K562 (cell line): ENCODE measurements around the gene GPX2. TPM values are rescaled to one million over a fixed set of nuclear protein-coding genes. Genes with fewer than 3 reads are reported as not detected.
A peak's percentile ranks its signal among the peaks of the same experiment; 100 is the strongest.

Experiments
- ATAC-seq: fragments of 200-7000 bp; cut with Tn5 transposase; 3 replicates; pipeline ENCODE4 v1.9.1; 2020; ENCODE audit warnings: moderate library complexity
- BruUV-seq: library from RNA; stranded (reverse); fragments of 400-500 nt; replicated peaks from 2 replicates; lab custom pipeline; 2021; lab: Mats Ljungman, UMichigan
- CTCF ChIA-PET: fragments of 300-600 bp; formaldehyde crosslinking; extraction: SDS; loops from one replicate; lab custom pipeline; 2021; ENCODE audit warnings: low intra/inter-chr PET ratio; lab: Yijun Ruan, JAX
- POLR2A ChIA-PET: fragments of 300-600, 350-650 bp; sonication (Branson Sonifier 250); formaldehyde crosslinking; extraction: SDS; loops from one replicate; lab custom pipeline; 2021; ENCODE audit warnings: antibody characterized with exemption, inconsistent platforms; lab: Yijun Ruan, JAX
- DNase-seq, 4 experiments: peaks; one replicate each; pipeline versions ENCODE4 v3.0.0 to v3.0.0-alpha.2; 2011 to 2018; ENCODE audit warnings: low spot score in 3 of 4, mixed read lengths in 3 of 4; ENCODE audit errors: extremely low read depth in 1 of 4
- FAIRE-seq: peaks from 2 replicates; lab custom pipeline; 2011; peaks lifted over from hg19 to GRCh38; lab: Jason Lieb, UNC
- H2AFZ ChIP-seq: 2 replicates; pipeline ENCODE4 v1.6.0; 2011; ENCODE audit warnings: low read depth, low read length, control low read depth, inconsistent platforms
- H3K27ac ChIP-seq: fragments of 200-600 bp; 3 replicates; pipeline ENCODE4 v1.8.0; 2011; ENCODE audit warnings: low read depth, mild to moderate bottlenecking, control low read depth, inconsistent platforms, low read length, moderate library complexity, mixed read lengths; ENCODE audit errors: extremely low read depth
- H3K27me3 ChIP-seq, 2 experiments: fragments of 300-600 bp in 1 of 2; 2 replicates in 1 of 2; 3 replicates in 1 of 2; pipeline versions ENCODE4 v1.6.0 to v1.8.0; 2011; ENCODE audit warnings: inconsistent platforms in 2 of 2, low read length in 2 of 2, mild to moderate bottlenecking in 1 of 2, mixed read lengths in 1 of 2, moderate library complexity in 1 of 2; ENCODE audit not compliant: control insufficient read depth in 2 of 2, insufficient read depth in 2 of 2
- H3K36me3 ChIP-seq: fragments of 300-600 bp; 3 replicates; pipeline ENCODE4 v1.8.0; 2011; ENCODE audit warnings: mild to moderate bottlenecking, low read length, inconsistent platforms; ENCODE audit not compliant: control insufficient read depth, insufficient read depth
- H3K4me1 ChIP-seq, 2 experiments: fragments of 200-600 bp in 1 of 2; replicated peaks in 1 of 2; 2 replicates in 1 of 2; 3 replicates in 1 of 2; pipeline versions ENCODE4 v1.5.1 to v1.8.0; 2011; ENCODE audit warnings: inconsistent platforms in 2 of 2, low read length in 2 of 2, mild to moderate bottlenecking in 1 of 2, mixed read lengths in 1 of 2, moderate library complexity in 1 of 2; ENCODE audit not compliant: control insufficient read depth in 2 of 2, insufficient read depth in 2 of 2
- H3K4me2 ChIP-seq: 2 replicates; pipeline ENCODE4 v1.6.1; 2011; ENCODE audit warnings: low read length, control low read depth, inconsistent platforms, mixed read lengths; ENCODE audit not compliant: insufficient read depth
- H3K4me3 ChIP-seq: fragments of 200-600 bp; sonication (generic), shearing (Covaris generic); 2 replicates; pipeline ENCODE4 v1.5.1; 2016; ENCODE audit warnings: control low read depth, inconsistent platforms
- H3K79me2 ChIP-seq: fragments of 200-600 bp; 3 replicates; pipeline ENCODE4 v1.8.0; 2011; ENCODE audit warnings: low read length, inconsistent platforms; ENCODE audit not compliant: control insufficient read depth, insufficient read depth
- H3K9ac ChIP-seq, 2 experiments: 2 replicates each; pipeline versions ENCODE4 v1.6.0 to v1.6.1; 2011; ENCODE audit warnings: low read depth in 2 of 2, low read length in 2 of 2, control low read depth in 1 of 2, inconsistent platforms in 1 of 2, mild to moderate bottlenecking in 1 of 2, mixed read lengths in 1 of 2; ENCODE audit not compliant: insufficient read depth in 1 of 2
- H3K9me1 ChIP-seq: one replicate; pipeline ENCODE4 v1.6.0; 2011; ENCODE audit warnings: inconsistent platforms, mild to moderate bottlenecking, low read length, moderate library complexity; ENCODE audit not compliant: control insufficient read depth, insufficient read depth
- H3K9me3 ChIP-seq: replicated peaks from 2 replicates; pipeline ENCODE4 v1.5.1; 2011; ENCODE audit warnings: low read depth, low read length, inconsistent platforms; ENCODE audit not compliant: control insufficient read depth, insufficient read depth
- H4K20me1 ChIP-seq: replicated peaks from 2 replicates; pipeline ENCODE4 v1.6.1; 2011; ENCODE audit warnings: low read length, inconsistent platforms, mixed read lengths; ENCODE audit not compliant: control insufficient read depth, insufficient read depth
- BACH1 ChIP-seq: fragments of 200-800 bp; sonication (Bioruptor generic); IDR thresholded peaks from 2 replicates; pipeline ENCODE4 v1.6.1; 2016; ENCODE audit warnings: missing genetic modification characterization, missing compliant biosample characterization
- HNRNPUL1 ChIP-seq: fragments of 200-400 bp; formaldehyde crosslinking; IDR thresholded peaks from 2 replicates; pipeline ENCODE4 v1.6.1; 2017; ENCODE audit warnings: low read length
- RAD21 ChIP-seq, 2 experiments: fragments of 250-450 bp in 1 of 2; fragments of 450-650 bp in 1 of 2; sonication (Bioruptor Pico) in 1 of 2; formaldehyde crosslinking in 1 of 2; IDR thresholded peaks in 1 of 2; conservative IDR thresholded peaks in 1 of 2; 2 replicates each; pipeline versions ENCODE4 v1.4.0 to v1.8.0; 2020 to 2022; ENCODE audit warnings: mild to moderate bottlenecking in 2 of 2, moderate library complexity in 1 of 2
- RBM25 ChIP-seq: fragments of 200-400 bp; formaldehyde crosslinking; IDR thresholded peaks from 2 replicates; pipeline ENCODE4 v1.6.1; 2018; ENCODE audit warnings: low read length, low read depth, moderate library complexity; ENCODE audit not compliant: severe bottlenecking
- RBM39 ChIP-seq: fragments of 200-400 bp; formaldehyde crosslinking; optimal IDR thresholded peaks from 2 replicates; pipeline ENCODE3; 2018; ENCODE audit warnings: low read depth, low read length
- SP2 ChIP-seq: IDR thresholded peaks from 2 replicates; pipeline ENCODE4 v1.6.1; 2011; ENCODE audit warnings: mild to moderate bottlenecking, low read depth, low read length, moderate library complexity; ENCODE audit not compliant: poor library complexity, severe bottlenecking; ENCODE audit errors: extremely low read depth
- TCF15 ChIP-seq: fragments of 250-450 bp; sonication (Bioruptor Pico); IDR thresholded peaks from 2 replicates; pipeline ENCODE4 v1.8.0; 2022; ENCODE audit warnings: moderate library complexity, mild to moderate bottlenecking, inconsistent platforms
- ZBTB43 ChIP-seq: sonication (generic); formaldehyde crosslinking; IDR thresholded peaks from 2 replicates; pipeline ENCODE4 v1.8.0; 2023; ENCODE audit warnings: mild to moderate bottlenecking, missing genetic modification reagents
- ZNF165 ChIP-seq: fragments of 250-450 bp; sonication (Bioruptor Pico); IDR thresholded peaks from 2 replicates; pipeline ENCODE4 v1.4.0; 2020; ENCODE audit warnings: borderline replicate concordance
- ZNF3 ChIP-seq: fragments of 250-450 bp; sonication (Bioruptor Pico); IDR thresholded peaks from 2 replicates; pipeline ENCODE4 v1.5.0; 2021; ENCODE audit warnings: mild to moderate bottlenecking, moderate library complexity
- ZNF384 ChIP-seq: IDR thresholded peaks from 2 replicates; pipeline ENCODE4 v1.6.1; 2012; ENCODE audit warnings: low read depth, low read length, improper control_type of control experiment
- ZNF561 ChIP-seq: fragments of 450-650 bp; formaldehyde crosslinking; conservative IDR thresholded peaks from 2 replicates; pipeline ENCODE4 v1.4.0; 2020; ENCODE audit warnings: mild to moderate bottlenecking, moderate library complexity
- WGBS: fragments of 100-300 bp; shearing (Covaris generic); methylation state at CpG from one replicate; pipeline ENCODE4 v1.1.6; 2016; ENCODE audit warnings: low coverage, mixed read lengths; ENCODE audit not compliant: insufficient coverage; ENCODE audit errors: missing lambda C conversion rate; 5-methylcytosine and 5-hydroxymethylcytosine counted together
- in situ Hi-C: fragments of 300-500 bp; cut with MboI; formaldehyde crosslinking; loops from 4 replicates; pipeline ENCODE4 v1.15.0; 2018; ENCODE audit warnings: inconsistent platforms, mixed read lengths
- intact Hi-C: fragments of 100-400 bp; cut with micrococcal nuclease; formaldehyde crosslinking; loops from 2 replicates; pipeline ENCODE4 v1.14.2; 2022
- polyA plus RNA-seq, 8 experiments: library from polyadenylated mRNA; depleted of rRNA in 4 of 8; stranded (reverse) in 5 of 8; unstranded in 3 of 8; fragments of >200 nt; fragmentation: Nextera tagmentation in 2 of 8; fragmentation: Illumina TruSeq in 1 of 8; extraction: Ambion mirVana in 2 of 8; extraction: Trizol in 1 of 8; gene quantifications; 2 replicates each; pipeline versions ENCODE4 v1.2.1 to v1.2.3, GENCODE V29; 2011 to 2014; ENCODE audit warnings: inconsistent platforms in 1 of 8, missing spikeins in 1 of 8
- total RNA-seq, 7 experiments: library from RNA; depleted of rRNA in 6 of 7; stranded (reverse); fragments of >200 nt in 6 of 7; fragmentation: Illumina TruSeq in 2 of 7; extraction: Trizol in 2 of 7; gene quantifications; 2 replicates each; pipeline versions ENCODE4 v1.2.1 to v1.2.3, GENCODE V29; 2011 to 2021; ENCODE audit warnings: low replicate concordance in 1 of 7
- TF ChIP-seq, protein P1 (sequence below), 3 experiments: IDR thresholded peaks in 2 of 3; conservative IDR thresholded peaks in 1 of 3; 2 replicates each; pipeline ENCODE4 v1.5.1; 2011 to 2012; ENCODE audit warnings: low read length in 3 of 3, mild to moderate bottlenecking in 3 of 3, control low read depth in 2 of 3, improper control_type of control experiment in 1 of 3, inconsistent platforms in 1 of 3, low read depth in 1 of 3, mixed read lengths in 1 of 3, moderate library complexity in 1 of 3; ENCODE audit not compliant: insufficient read depth in 2 of 3
- TF ChIP-seq, protein P2 (sequence below): fragments of 450-650 bp; formaldehyde crosslinking; IDR thresholded peaks from 2 replicates; pipeline ENCODE4 v1.4.0; 2022; ENCODE audit warnings: mild to moderate bottlenecking, moderate library complexity
- TF ChIP-seq, protein P3 (sequence below): fragments of 450-650 bp; IDR thresholded peaks from 2 replicates; pipeline ENCODE4 v1.6.1; 2016

The GPX2 gene
- total and polyA plus RNA-seq, 9 of the 15 experiments (the other 6 are each of a cell fraction or from before 2014, with no cell fraction given): 0.24 TPM; not detected in 8

DNA sequence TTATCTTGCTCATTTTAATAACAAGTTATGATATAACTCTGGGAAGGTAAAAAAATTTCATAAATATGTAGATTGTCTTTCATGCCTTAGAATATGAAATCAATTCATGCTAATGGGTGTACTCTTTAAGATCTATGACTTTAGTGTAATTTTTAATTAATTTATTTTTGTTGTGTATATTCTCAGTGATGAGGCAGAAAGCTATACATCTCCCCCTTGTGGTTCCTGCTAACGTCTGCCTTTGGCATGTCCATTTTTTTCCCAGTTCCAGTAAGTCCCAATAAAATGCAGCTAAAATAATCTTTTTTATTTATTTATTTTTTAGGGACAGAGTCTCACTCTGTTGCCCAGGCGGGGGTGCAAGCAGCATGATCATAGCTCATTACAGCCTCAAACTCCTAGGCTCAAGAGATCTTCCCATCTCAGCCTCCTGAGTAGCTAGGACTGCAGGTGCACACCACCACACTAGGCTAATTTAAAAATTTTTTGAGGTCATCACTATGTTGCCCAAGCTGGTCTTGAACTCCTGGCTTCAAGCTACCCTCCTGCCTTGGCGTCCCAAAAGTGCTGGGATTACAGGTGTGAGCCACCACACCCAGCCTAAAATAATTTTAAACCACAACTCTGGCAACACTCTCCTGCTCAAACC lies 31.6 kb downstream of the GPX2 start:
- no TSS peak for BruUV-seq
- Histone ChIP-seq H3K4me1 (peaks cover 0 to 3% of the 10 kb centered on the region in 2 experiments; a peak in 1 of 5 replicates), H3K36me3 (peaks cover 6% of the 10 kb centered on the region; the same call in 2 of the 3 replicates), H3K4me3 (no peak overlapping the region), H3K4me2 (no peak overlapping the region), H4K20me1 (no peaks in the 10 kb centered on the region), H2AFZ (no peak overlapping the region), H3K27me3 (peaks cover 0 to 3% of the 10 kb centered on the region in 2 experiments; a peak in 1 of 5 replicates), H3K9me3 (no peaks in the 10 kb centered on the region; the same call in 1 of the 2 replicates), H3K9ac (no peak overlapping the region), H3K79me2 (peaks cover 19% of the 10 kb centered on the region), H3K27ac (no peak overlapping the region), H3K9me1 (no peaks in the 10 kb centered on the region)
- intact Hi-C loops (no loop called here), in situ Hi-C loops (no loop called here)
- no peak for FAIRE-seq
- peak; percentile 32; the same call in 1 of the 3 replicates for ATAC-seq
- WGBS: 0% methylated on average over 2 of the region's 3 CpGs
- ChIA-PET CTCF (interaction anchor here (0.7 kb wide), 2 partner anchors 95 to 109 kb away, joined by 3 to 5 read pairs; no protein-coding TSS in a partner anchor), POLR2A (interaction anchor here (0.7 to 1.8 kb wide), 8 partner anchors 11 to 169 kb away, joined by 3 to 7 read pairs (median 4); no protein-coding TSS in a partner anchor)
- peak in 1 of 4 experiments; percentile 31 for DNase-seq
- TF ChIP-seq, protein P1, sequence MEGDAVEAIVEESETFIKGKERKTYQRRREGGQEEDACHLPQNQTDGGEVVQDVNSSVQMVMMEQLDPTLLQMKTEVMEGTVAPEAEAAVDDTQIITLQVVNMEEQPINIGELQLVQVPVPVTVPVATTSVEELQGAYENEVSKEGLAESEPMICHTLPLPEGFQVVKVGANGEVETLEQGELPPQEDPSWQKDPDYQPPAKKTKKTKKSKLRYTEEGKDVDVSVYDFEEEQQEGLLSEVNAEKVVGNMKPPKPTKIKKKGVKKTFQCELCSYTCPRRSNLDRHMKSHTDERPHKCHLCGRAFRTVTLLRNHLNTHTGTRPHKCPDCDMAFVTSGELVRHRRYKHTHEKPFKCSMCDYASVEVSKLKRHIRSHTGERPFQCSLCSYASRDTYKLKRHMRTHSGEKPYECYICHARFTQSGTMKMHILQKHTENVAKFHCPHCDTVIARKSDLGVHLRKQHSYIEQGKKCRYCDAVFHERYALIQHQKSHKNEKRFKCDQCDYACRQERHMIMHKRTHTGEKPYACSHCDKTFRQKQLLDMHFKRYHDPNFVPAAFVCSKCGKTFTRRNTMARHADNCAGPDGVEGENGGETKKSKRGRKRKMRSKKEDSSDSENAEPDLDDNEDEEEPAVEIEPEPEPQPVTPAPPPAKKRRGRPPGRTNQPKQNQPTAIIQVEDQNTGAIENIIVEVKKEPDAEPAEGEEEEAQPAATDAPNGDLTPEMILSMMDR (IDR thresholded peaks at IDR 0.05 in 2 of 3, conservative IDR thresholded peaks at IDR 0.05 in 1 of 3; ENCODE audit: insufficient read depth in 2 of 3, low read depth in 1 of 3, low read length in 3 of 3): peak; percentile 39 to 60 (median 49); a peak in 5 of 6 replicates
- no peak for TF ChIP-seq BACH1 (tag)
- TF ChIP-seq ZNF384: peak; percentile 70
- TF ChIP-seq, protein P2, sequence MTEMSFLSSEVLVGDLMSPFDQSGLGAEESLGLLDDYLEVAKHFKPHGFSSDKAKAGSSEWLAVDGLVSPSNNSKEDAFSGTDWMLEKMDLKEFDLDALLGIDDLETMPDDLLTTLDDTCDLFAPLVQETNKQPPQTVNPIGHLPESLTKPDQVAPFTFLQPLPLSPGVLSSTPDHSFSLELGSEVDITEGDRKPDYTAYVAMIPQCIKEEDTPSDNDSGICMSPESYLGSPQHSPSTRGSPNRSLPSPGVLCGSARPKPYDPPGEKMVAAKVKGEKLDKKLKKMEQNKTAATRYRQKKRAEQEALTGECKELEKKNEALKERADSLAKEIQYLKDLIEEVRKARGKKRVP (CRISPR knock-in tag): no peak
- TF ChIP-seq HNRNPUL1: no peak
- no peak for TF ChIP-seq TCF15 (CRISPR knock-in tag)
- TF ChIP-seq RBM39: no peak
- TF ChIP-seq ZNF165 (CRISPR knock-in tag): no peak
- no peak for TF ChIP-seq ZNF561 (CRISPR knock-in tag)
- TF ChIP-seq RBM25: peak; percentile 28
- no peak for TF ChIP-seq ZNF3 (CRISPR knock-in tag)
- TF ChIP-seq SP2: no peak
- TF ChIP-seq RAD21 (CRISPR knock-in tag; conservative IDR thresholded peaks at IDR 0.05 in 1 of 2, IDR thresholded peaks at IDR 0.05 in 1 of 2): peak in 1 of 2 experiments; percentile 51; a peak in 2 of 4 replicates
- no peak for TF ChIP-seq ZBTB43
- TF ChIP-seq, protein P3, sequence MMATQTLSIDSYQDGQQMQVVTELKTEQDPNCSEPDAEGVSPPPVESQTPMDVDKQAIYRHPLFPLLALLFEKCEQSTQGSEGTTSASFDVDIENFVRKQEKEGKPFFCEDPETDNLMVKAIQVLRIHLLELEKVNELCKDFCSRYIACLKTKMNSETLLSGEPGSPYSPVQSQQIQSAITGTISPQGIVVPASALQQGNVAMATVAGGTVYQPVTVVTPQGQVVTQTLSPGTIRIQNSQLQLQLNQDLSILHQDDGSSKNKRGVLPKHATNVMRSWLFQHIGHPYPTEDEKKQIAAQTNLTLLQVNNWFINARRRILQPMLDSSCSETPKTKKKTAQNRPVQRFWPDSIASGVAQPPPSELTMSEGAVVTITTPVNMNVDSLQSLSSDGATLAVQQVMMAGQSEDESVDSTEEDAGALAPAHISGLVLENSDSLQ: no peak
